ENCODE results near the gene ITPA. TPM values are rescaled to one million over a fixed set of nuclear protein-coding genes. Genes with fewer than 3 reads are reported as not detected.

ITPA gene
- total RNA-seq, 1 experiment from 2014 or later, result 69.2 TPM

DNA sequence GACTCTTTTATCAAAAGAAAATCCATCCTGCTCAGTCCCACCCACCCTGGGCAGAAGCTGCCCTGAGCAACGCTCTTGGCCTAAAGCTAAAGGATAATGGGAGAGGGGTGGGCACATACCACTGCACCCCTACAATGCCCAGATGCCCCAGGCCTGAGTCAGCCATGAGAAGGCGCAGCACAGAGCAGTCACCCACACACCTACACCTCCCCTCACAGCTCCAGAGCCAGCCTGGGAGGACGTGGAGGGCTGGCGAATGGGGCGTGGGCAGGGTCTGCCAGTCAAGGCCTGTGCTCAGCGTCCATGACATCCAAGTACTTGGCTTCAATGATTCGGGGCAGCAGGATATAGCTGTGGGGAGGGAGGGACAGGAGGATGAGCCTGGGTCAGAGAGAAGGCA lies 18.2 kb downstream of the ITPA start:
- no peaks in the 10 kb centered on the region for H3K36me3 ChIP-seq (ENCODE audit: low read depth)
- no peak overlapping the region for H2AFZ ChIP-seq
- no peak overlapping the region for H3K4me2 ChIP-seq
- H3K79me2 ChIP-seq (ENCODE audit: low read depth), result no peaks in the 10 kb centered on the region
- no peak overlapping the region for H3K27ac ChIP-seq
- no TSS peak for BruUV-seq (replicated peaks)
- TF ChIP-seq EZH2 (IDR thresholded peaks at IDR 0.05; ENCODE audit: low read depth), result no peak
- TF ChIP-seq, protein P1, sequence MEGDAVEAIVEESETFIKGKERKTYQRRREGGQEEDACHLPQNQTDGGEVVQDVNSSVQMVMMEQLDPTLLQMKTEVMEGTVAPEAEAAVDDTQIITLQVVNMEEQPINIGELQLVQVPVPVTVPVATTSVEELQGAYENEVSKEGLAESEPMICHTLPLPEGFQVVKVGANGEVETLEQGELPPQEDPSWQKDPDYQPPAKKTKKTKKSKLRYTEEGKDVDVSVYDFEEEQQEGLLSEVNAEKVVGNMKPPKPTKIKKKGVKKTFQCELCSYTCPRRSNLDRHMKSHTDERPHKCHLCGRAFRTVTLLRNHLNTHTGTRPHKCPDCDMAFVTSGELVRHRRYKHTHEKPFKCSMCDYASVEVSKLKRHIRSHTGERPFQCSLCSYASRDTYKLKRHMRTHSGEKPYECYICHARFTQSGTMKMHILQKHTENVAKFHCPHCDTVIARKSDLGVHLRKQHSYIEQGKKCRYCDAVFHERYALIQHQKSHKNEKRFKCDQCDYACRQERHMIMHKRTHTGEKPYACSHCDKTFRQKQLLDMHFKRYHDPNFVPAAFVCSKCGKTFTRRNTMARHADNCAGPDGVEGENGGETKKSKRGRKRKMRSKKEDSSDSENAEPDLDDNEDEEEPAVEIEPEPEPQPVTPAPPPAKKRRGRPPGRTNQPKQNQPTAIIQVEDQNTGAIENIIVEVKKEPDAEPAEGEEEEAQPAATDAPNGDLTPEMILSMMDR (conservative IDR thresholded peaks at IDR 0.05), result no peak
- no peaks in the 10 kb centered on the region for H3K9me3 ChIP-seq (ENCODE audit: insufficient read depth, low read depth)
- H3F3A ChIP-seq (ENCODE audit: insufficient read depth, low read depth), result peaks cover 7% of the 10 kb centered on the region; the same call in 1 of the 2 replicates
- H4K20me1 ChIP-seq (ENCODE audit: insufficient read depth), result no peaks in the 10 kb centered on the region
- H3K9me2 ChIP-seq (ENCODE audit: insufficient read depth), result no peaks in the 10 kb centered on the region
- H3K4me1 ChIP-seq (replicated peaks; ENCODE audit: insufficient read depth), result no peaks in the 10 kb centered on the region
- H3K27me3 ChIP-seq (ENCODE audit: insufficient read depth, low read depth), result no peaks in the 10 kb centered on the region
- intact Hi-C loops (cut with micrococcal nuclease; ENCODE audit: unreplicated experiment), result loop anchor here (10.0 kb wide), 1 partner anchor 247 kb away; the partner anchor contains the start of gene ATRN
- DNase-seq, result peak in 1 of 2 experiments; percentile 91
- no peak overlapping the region for H3K4me3 ChIP-seq
- POLR2A ChIA-PET (ENCODE audit: unreplicated experiment), result interaction anchor here (0.5 to 0.8 kb wide), 9 partner anchors 11 to 1346 kb away, joined by 3 to 13 read pairs (median 5); partner anchors contain the start of genes MRPS26 and SLC4A11
- CTCF ChIA-PET, result interaction anchor here (0.6 to 0.7 kb wide), 3 partner anchors 11 to 47 kb away, joined by 3 to 10 read pairs (median 4); partner anchors contain the start of gene SLC4A11

GRCh38 chr20:3227936-3228749 lies 18.8 kb downstream of the ITPA start:
- H3K9me3 ChIP-seq (ENCODE audit: insufficient read depth, low read depth), result no peaks in the 10 kb centered on the region
- H2AFZ ChIP-seq, result no peak overlapping the region
- TF ChIP-seq, protein P1 (conservative IDR thresholded peaks at IDR 0.05), result no peak
- no peak for TF ChIP-seq EZH2 (IDR thresholded peaks at IDR 0.05; ENCODE audit: low read depth)
- CTCF ChIA-PET, result interaction anchor here (0.6 kb wide), 1 partner anchor 12 kb away, joined by 10 read pairs; no protein-coding TSS in a partner anchor
- H3F3A ChIP-seq (ENCODE audit: insufficient read depth, low read depth), result peaks cover 7% of the 10 kb centered on the region; the same call in 1 of the 2 replicates
- H3K36me3 ChIP-seq (ENCODE audit: low read depth), result no peaks in the 10 kb centered on the region
- H3K27ac ChIP-seq, result no peak overlapping the region
- POLR2A ChIA-PET (ENCODE audit: unreplicated experiment), result interaction anchor here (0.5 to 0.8 kb wide), 5 partner anchors 10 to 860 kb away, joined by 3 to 6 read pairs (median 5); partner anchors contain the start of genes MRPS26 and SLC4A11
- no peaks in the 10 kb centered on the region for H3K27me3 ChIP-seq (ENCODE audit: insufficient read depth, low read depth)
- H3K79me2 ChIP-seq (ENCODE audit: low read depth), result no peaks in the 10 kb centered on the region
- no TSS peak for BruUV-seq (replicated peaks)
- no peaks in the 10 kb centered on the region for H3K4me1 ChIP-seq (replicated peaks; ENCODE audit: insufficient read depth)
- H3K9me2 ChIP-seq (ENCODE audit: insufficient read depth), result no peaks in the 10 kb centered on the region
- no peaks in the 10 kb centered on the region for H4K20me1 ChIP-seq (ENCODE audit: insufficient read depth)
- no peak overlapping the region for H3K4me3 ChIP-seq
- intact Hi-C loops (cut with micrococcal nuclease; ENCODE audit: unreplicated experiment), result loop anchor here (10.0 kb wide), 1 partner anchor 247 kb away; the partner anchor contains the start of gene ATRN
- DNase-seq, result no peak
- no peak overlapping the region for H3K4me2 ChIP-seq

DNA sequence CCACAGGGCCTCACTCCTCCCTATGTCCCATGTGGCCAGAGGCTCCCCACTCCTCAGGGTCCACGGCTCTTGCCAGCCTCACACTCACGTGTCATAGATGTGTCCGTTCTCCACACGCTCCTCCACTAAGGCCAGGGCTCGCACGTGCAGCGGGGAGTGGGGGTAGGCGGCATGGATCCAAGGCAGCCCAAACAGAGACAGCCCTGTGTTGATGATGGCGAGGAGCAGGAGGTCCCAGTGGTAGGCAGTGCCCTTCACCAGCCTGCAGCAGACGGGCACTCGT lies 19.4 kb downstream of the ITPA start:
- BruUV-seq (replicated peaks), result no TSS peak
- Histone ChIP-seq H3K27me3 (ENCODE audit: insufficient read depth, low read depth) (no peaks in the 10 kb centered on the region), H3K4me2 (no peak overlapping the region), H3K36me3 (ENCODE audit: low read depth) (no peaks in the 10 kb centered on the region), H3K9me2 (ENCODE audit: insufficient read depth) (no peaks in the 10 kb centered on the region), H3F3A (ENCODE audit: insufficient read depth, low read depth) (peaks cover 7% of the 10 kb centered on the region; the same call in 1 of the 2 replicates), H4K20me1 (ENCODE audit: insufficient read depth) (no peaks in the 10 kb centered on the region), H3K27ac (no peak overlapping the region), H3K4me3 (no peak overlapping the region), H2AFZ (no peak overlapping the region), H3K4me1 (replicated peaks; ENCODE audit: insufficient read depth) (no peaks in the 10 kb centered on the region), H3K9me3 (ENCODE audit: insufficient read depth, low read depth) (no peaks in the 10 kb centered on the region), H3K79me2 (ENCODE audit: low read depth) (no peaks in the 10 kb centered on the region)
- ChIA-PET POLR2A (ENCODE audit: unreplicated experiment) (no interaction called here), CTCF (no interaction called here)
- intact Hi-C loops (cut with micrococcal nuclease; ENCODE audit: unreplicated experiment), result loop anchor here (10.0 kb wide), 1 partner anchor 246 kb away; the partner anchor contains the start of gene ATRN
- TF ChIP-seq, protein P1 (conservative IDR thresholded peaks at IDR 0.05), result no peak
- no peak for TF ChIP-seq EZH2 (IDR thresholded peaks at IDR 0.05; ENCODE audit: low read depth)
- no peak for DNase-seq

All from PC-9 (cell line).